Measurements from ENCODE around the gene IL25.

IL25 gene

DNA sequence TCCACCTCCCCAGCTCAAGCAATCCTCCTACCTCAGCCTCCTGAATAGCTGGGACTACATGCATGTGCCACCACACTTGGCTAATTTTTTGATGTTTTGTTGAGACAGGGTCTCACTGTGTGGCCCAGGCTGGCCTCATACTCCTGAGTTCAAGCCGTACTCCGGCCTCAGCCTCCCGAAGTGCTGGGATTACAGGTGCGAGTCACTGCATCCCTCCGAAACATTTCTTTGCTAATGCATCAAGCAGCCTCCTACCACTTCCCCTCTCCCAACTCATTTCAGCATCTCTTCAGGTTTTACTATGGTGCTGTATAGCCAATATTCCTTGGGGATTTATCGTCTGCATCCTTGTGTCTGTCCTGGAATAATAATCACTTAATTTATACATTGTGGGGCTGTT is 17.6 kb upstream of the IL25 start:
- DNase-seq: no peak

DNA sequence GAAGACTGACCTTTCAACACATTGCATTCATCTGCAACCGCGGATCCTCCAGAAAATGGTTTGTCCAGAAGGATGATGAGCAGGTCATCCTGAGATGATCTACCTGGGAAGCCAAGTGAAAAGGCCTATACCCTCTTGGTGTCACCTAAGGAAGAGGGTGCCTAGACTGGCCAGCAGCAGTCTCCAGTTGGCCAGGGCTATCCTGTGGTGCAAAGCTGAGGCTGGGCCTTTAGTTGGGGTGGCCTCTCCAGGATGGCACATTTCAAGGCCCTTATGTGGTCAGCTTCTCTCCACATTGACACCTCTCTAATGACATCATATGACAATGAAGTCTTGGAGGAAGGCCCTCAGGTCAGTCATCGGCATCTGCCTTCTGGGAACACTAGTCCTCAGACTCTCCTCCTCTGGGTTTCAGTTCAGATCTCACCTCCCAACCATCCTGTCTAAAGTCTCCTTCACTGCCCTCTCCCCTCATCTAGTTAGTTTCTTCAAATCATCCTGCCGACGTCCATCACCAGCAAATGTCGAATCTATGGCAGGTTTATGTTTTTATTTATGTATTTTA is 16.7 kb upstream of the IL25 start:
- no peak for DNase-seq

DNA sequence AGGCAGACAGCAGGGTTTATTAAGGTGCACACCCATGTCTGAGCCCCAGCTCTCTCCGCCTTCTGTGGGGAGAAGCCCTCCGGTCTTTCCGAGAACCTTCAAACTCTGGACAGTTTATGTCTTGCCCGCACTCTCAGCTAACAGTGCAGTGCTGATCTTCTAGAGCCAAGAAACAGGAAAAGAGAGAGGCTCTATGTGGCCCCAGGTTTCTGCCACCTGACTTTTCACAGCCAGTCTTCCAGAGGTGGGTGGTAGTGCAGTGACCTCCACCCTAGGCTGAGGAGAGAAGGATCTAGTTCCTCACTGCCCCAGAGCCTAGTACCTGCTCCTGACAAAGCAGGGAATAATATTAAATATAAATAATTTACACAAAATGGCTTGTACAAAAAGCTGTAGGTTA is 15.9 kb upstream of the IL25 start:
- no peak for DNase-seq

DNA sequence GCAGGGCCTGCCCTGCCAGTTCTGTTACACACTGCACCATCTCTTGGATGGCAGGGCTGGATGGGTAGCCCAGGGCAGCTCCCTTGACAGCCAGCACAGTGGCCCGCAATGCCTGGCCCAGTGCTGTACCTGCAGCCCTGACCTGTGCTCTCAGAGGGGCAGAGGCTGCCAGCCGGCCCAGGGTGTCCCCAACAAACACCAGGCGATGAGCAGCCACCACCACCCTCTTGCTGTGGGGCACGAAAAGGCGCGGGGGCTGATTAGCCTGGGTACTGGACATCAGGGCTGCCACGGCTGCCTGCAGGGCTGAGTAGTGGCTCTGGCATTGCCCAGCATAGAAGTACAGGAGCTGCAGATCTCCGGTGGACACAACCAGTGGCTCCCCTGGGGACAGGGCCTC is 15.3 kb upstream of the IL25 start:
- DNase-seq: no peak

DNA sequence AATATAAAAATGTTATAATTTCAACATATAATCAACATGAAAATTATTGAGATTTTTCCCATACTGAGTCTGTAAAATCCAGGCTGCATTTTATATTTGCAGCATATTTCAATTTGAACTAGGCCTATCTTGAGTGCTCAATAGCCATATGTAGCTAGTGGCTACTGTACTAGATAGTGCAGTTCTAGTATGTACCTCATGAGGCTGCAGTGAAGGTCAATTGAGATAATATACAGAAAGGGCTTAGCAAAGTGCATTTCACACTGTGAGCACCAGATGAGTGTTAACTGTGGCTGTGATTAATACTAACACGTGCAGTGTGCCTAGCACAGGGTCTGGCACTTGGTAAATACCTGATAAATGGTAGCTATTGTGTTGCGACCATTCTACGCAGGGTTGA is 14.6 kb upstream of the IL25 start:
- DNase-seq: no peak

DNA sequence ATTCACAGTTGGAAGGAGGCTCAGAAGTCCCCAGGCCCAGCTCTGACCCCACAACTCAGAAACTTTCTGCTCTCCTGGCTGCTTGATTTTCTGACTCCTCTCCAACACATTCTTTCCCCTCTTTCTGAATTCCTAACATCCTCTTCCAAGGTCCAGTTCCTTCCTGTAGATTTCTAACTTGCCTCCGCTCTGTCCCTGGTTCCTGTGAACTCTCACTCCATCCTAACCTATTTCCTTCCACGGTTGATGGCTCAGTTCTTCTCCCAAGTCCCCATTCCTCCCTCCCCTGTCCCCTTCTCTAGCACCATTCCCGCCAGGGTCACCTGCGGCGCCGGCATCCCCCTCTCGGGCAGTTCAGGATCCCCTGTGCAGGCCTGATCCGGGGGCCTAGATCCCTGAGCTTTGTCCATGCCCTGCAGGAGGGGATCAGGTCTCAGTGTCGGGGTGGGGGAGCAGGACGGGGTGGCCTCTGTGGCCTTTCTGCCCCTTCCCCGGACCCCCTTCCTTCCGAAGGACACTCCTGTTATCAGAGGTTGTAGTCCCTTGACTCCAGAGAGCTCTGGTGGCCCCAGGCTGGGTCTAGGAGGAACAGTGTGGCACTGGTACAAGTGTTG is 13.9 kb upstream of the IL25 start:
- no peak for DNase-seq

DNA sequence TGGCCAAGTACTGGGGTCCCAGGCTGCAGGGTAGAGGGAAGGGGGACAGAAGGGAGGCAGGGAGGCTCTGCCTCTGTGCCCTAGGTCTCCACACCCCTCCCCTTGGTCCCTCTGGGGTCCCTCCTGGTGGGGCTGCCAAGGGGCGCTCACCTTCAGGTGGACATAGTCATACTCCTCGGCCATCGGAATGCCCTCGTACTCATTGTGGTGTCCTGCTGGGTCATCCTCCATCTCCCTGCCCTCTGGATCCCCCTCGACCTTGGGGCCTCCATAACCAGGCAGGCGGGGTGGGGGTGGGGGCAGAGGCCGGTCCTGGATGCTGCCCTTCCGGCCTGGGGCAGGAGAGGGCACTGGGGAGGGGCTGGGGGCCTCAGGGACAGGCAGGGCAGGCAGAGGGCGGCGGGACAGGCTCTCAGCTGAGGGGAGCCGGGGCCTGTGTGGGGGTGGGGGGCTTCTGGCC is 13.4 kb upstream of the IL25 start:
- no peak for DNase-seq

DNA sequence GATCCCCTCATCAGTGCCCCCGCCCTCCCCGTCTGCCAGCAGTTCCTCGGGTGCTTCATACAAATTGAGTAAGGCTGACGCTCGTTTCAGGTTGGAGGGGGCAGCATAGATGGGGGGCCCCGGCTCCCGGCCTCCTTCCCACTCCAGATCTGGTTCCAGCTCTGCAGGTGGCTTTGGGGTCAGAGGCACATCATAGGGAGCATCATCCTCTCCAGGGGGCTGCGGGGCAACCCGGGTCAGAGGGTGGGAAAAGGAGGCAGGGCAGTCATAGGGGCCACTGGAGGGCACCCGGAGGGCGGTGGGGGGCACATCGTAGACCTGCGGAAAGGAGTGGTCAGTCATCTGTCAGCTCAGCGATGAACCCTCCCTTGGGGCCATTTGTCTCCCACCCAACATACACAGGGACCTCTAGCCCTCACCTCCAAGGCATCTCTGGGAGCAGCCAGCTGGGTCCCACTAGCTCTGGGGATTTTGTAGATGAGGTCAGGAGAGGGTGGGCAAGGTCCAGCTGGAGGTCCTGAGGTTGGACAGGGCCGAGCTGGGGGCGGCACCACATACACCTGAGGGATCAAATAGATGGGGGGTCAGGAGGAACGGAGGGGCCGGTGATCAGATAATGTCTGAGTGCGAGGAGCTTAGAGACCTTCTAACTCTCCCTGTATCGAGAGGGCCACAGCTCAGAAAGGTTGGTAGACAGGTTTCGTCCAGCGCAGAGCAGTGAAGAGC is 12.7 kb upstream of the IL25 start:
- no peak for DNase-seq

DNA sequence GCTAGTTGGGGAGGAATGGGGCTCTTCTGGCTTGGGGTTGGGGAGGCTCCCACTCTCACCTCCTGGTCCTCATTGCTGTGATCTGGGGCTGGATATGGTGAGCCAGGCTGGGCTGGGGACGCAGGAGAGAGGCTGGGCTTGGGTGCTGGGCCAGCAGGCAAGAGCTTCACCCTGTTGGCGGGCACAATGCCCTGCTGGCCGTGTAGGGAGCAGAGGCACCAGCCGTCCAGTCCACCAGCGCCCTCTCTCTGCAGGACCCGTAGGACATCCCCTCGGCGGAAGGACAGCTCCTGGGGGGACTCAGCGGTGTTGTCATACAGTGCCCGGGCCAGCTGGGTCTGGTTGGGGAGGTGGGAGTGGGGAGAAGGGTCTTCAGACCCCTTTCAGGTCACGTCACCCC is 12.1 kb upstream of the IL25 start:
- no peak for DNase-seq

DNA sequence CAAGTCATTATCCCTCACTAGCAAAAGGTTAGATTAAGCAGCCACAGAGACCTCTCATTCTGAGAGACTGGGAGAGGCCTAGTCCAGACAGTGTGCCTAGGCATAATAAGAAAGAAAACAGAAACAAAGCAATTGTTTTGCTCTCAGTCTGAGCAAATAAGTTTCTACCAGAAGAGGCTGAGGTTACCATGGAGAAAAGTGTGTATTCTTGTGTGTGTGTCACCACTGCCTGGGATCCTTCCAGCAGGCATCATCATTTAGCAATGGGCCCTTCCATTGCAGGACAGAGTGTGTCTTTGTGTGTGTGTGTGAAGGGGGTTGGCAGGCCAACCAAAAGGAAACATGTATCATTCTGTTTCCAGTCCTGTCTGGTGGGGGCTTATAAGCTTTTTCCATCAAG is 11.3 kb upstream of the IL25 start:
- no peak for DNase-seq

DNA sequence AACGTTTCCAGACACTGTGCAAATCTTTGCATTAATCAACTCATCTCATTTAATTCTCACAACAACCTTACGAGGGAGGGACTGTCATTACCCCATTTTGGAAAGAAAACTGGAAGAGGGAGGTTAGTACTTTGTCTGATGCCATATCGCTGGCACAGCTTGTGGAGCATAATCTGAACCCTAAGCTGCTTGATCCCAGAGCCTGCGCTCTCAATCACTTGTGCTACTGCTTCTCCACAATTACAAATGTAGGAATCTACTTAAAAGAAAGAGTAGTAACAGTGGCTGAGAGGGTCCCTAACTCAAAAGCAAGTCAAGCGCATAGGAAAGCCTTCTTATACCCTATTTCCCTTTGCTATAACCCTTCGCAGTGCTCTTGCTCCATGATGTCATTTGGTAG is 10.8 kb upstream of the IL25 start:
- no peak for DNase-seq

DNA sequence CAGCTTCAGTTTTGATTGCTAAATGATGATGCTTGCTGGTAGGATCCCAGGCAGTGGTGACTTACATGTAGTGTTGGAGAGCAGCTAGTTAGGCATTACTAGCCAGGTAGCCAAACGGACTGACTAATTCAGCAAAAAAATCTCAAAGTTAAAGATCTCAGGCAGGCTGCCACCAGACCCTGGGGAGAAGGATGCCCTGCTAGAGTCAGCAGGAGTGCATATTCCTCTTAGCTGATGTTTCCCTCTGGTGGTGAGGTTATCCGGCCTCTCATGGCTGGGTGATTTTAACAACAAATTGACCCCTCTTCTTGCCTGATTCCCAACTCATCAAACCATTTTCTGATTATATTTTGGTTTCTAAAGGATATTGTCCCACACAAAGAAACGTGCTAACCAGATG is 10.4 kb upstream of the IL25 start:
- DNase-seq: no peak

DNA sequence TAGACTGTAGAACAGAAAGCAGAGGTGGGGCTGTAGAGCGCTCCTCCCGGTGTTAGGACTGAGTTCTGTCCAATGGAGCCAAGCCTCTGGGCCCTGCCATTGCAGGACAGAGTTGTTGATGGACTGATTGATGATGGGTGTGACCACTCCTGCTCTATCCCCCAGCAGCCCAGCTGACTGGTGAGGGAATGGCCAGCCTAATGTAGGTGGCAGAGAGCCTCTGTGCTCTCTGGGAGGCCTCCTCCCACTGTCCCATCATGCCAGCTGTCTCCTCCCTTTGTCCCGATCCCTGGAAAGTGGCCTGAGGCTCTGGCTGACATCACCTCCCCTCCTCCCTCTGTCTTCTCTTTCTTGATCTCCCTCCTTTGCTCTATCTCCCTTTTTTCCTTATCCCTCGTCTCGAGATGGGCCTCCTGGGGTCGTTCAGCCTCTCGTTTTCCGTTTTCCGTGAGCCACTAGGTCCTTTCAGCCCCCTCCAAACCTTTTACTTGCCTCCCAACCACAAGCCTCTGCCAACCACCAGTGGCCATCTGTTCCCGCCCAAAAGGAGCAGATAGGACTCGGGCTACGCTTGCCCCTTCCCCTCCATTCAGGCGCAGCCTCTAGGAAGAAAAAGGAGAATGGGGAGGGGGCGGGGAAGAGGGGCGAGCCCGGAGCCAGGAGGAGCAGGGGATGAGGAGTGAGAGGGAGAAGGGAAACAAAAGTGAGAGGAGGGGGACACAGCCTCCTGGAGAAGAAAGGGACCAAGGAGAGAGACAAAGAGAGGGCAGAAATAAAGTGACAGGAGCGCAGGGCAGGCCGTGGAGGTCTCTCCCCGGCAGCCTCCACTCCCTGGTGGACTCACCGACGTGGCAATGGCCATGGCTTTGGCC is 8.2 kb upstream of the IL25 start:
- no peak for DNase-seq

DNA sequence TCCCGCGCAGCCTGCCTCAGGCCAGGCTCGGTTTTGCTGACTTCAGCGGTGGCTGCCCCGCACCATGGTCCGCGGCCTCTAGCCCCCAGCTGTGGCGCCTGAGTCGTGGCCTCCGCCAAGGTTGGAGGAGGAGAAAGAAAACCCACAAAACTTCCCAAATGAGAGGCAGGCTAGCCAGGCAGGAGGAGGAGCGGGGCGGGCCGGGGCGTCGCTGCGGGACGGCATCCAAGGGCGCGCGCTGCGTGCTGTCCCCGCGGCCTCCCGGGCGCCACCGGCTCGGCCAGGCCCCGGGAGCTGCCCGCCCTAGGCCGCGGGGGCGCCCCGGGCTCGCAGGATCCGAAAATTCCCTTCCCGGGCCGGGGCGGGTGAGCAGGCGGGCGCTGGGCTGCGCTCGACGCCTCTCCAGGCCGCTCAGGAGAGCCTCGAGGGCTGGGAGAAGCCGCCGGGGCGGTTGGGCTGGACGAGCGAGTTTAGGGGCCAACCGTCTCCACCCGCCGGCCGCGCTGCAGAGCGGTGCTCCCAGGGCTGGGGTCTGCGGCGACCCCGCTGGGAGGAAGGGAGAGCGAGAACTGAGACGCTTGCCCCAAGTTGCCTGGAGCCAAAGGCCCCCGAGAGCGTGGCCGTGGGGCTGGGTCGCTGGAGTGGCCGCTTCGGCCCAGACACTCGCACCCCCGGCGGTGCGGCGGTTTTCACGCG is 7.4 kb upstream of the IL25 start, which contains the start of gene EFS:
TSS of gene EFS (minus strand) at position 137 of the 696 bp plus-strand sequence. CDS start 147 bp downstream, outside the sequence.
- no peak for DNase-seq

DNA sequence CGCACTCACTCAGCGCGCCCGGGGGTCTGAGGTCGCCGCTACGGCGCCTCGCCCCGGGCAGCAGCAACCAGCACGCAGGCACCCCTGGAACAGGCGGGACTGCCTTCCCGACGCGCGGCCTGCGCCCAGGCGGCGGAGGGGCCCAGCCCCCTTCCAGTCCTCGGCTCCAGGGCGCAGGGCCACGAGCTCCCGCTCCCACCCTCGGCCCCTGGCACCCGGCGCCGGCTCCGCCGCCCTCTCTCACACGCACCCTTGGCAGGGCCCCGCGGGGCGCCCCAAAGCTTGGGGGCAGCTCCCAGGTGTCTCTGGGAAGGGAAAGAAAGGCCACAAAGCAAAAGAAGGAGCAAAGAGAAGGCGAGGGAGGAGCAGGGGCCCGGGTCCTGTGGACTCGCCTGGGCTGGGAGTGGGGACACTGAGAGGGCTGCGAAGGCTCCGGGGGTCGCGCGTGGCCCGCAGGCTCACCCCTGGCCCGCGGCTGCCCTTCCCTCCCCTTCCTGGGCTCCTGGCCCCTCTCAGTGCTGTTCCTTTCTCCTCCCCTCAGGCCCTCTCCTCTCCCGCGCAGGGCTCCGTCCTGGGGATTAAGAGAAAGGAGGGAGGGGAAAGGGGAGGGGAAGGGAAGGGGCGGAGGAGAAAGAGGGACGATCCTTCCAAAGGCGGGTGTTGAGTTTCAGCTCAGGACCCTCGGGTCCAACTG is 6.7 kb upstream of the IL25 start:
- no peak for DNase-seq

DNA sequence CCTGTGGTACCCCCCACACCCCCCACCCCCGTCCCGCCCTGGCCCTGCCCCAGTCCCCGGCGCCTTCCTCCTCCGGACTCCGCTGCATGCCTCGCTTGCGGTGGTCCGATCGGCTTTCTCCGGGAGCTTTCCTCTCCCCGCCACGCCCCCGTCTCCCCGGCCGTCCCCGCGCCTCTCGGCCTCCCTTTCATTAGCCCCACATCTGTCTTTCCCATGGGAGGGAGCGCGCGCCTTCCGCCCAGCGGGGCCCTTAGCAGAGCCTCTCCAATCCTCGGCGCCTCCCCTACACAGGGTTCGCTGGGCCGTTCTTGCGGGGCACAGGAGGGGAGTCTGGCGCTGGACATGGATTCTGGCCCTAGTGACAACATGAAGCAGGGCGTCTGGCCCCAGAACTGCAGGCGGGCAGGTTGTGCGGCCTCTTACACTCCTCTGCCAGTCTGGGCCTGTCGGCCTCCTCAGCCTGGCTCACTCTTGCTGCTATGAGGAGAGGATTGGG is 6.1 kb upstream of the IL25 start:
- DNase-seq: no peak

DNA sequence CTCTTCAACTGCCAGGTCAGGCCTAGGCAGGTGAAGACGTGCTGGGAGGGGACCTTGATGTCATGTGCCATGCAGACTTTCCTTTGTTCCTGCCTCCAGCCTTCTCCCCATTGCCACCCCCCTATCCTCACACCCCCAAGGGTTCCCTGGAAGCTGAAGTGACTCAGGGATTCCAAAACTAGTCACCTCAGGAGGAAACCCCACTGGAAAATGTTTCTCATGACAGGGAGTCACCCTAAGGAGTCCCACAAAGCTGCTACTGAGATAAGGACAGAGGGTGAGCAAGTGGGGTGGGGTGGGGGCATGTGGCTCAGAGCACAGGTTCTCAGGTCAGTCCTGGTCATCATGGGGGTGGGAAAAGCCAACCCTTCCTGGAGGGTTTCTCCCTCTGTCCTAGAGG is 2.4 kb upstream of the IL25 start:
- DNase-seq: no peak

DNA sequence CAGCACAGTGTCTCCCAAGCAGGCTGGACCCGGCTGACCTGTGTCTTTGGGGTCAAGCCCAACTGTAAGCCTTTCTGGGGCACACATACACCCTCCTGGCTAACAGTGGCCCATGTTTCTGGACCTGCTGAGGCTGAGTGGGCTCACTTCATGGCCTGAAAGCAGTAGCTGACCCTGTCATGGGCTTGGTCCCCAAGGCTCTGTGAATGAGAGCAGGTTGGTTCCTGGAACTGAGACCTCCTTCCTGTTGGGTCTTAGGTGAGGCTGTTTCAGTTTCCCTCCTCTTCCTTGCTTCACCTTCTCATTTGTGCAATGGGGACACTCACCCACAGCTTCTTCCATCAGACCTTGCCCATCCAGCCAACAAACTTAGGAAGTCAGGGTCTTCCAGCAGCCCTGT is 744 bp upstream of the IL25 start:
- DNase-seq: no peak

DNA sequence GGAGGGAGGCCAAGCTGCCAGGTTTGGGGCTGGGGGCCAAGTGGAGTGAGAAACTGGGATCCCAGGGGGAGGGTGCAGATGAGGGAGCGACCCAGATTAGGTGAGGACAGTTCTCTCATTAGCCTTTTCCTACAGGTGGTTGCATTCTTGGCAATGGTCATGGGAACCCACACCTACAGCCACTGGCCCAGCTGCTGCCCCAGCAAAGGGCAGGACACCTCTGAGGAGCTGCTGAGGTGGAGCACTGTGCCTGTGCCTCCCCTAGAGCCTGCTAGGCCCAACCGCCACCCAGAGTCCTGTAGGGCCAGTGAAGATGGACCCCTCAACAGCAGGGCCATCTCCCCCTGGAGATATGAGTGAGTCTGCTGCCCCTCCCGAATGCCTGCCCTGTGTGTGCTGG is 432 bp downstream of the IL25 start:
- no peak for DNase-seq

DNA sequence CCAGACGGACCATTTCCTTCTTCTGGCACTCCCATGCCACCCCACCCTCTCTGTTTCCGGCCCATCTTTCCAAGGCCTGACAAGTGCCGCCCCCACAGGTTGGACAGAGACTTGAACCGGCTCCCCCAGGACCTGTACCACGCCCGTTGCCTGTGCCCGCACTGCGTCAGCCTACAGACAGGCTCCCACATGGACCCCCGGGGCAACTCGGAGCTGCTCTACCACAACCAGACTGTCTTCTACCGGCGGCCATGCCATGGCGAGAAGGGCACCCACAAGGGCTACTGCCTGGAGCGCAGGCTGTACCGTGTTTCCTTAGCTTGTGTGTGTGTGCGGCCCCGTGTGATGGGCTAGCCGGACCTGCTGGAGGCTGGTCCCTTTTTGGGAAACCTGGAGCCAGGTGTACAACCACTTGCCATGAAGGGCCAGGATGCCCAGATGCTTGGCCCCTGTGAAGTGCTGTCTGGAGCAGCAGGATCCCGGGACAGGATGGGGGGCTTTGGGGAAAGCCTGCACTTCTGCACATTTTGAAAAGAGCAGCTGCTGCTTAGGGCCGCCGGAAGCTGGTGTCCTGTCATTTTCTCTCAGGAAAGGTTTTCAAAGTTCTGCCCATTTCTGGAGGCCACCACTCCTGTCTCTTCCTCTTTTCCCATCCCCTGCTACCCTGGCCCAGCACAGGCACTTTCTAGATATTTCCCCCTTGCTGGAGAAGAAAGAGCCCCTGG is 3.1 kb downstream of the IL25 start:
- no peak for DNase-seq

DNA sequence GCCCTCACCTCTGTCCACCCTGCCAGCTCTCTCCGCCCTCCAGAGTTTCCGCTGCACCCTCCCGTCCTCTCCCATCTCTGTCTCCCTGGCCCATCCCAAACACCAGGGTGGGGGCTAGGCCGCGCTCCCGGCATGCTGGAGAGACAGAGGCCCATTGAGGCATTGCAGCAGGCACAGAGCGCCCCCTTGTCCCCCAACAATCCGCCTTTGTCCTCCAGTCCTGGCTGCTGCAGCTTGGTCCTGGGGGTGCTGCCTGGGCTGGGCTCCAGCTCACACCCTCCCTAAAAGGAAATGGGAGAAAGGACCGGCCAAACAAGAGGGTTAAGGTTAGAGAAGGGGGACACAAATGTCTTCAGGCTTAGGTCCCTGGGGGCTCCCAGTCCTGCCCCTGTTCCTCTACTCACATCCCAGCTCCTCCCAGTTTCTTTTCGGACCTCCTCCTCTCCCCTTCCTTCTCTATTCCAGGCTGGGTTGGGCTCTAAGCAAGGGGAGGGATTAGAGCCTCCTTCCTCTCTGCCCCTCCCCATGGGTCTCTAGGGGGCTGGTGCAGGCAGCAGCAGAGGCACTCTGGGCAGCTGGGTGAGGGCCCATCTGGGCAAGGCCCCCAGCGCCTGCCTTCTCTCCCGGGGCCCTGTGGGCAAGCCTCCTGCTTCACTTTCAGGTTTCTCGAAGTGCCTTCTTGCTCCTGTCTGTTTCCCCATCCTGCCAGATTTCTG is 4.0 kb downstream of the IL25 start, which contains the start of gene CMTM5:
TSS of gene CMTM5 (plus strand) at position 565 of the 716 bp plus-strand sequence. CDS start 206 bp downstream, outside the sequence.
- no peak for DNase-seq

All from inflammatory macrophage treated with lipopolysaccharide for 4 hours (primary cell).